NT2/D1 (cell line): ENCODE measurements around the gene PWP1.
"Not testable (repeated sequence)": the region's sequence is repeated elsewhere in the genome, so short reads cannot be mapped to it uniquely, and the experiment has no call there.

Experiments used
- DNase-seq: peaks from one replicate; pipeline ENCODE4 v3.0.0-alpha.2; 2011; ENCODE audit warnings: low read depth, low spot score
- H3K27me3 ChIP-seq: 2 replicates; pipeline ENCODE4 v1.6.0; 2011; ENCODE audit warnings: mild to moderate bottlenecking; ENCODE audit not compliant: insufficient read length, insufficient read depth
- H3K36me3 ChIP-seq: 2 replicates; pipeline ENCODE4 v1.6.1; 2011; ENCODE audit warnings: mild to moderate bottlenecking, low read length, mixed read lengths; ENCODE audit not compliant: insufficient read depth, insufficient read length
- H3K4me1 ChIP-seq: 2 replicates; pipeline ENCODE4 v1.5.1; 2011; ENCODE audit not compliant: insufficient read depth, insufficient read length
- H3K4me3 ChIP-seq: 2 replicates; pipeline ENCODE4 v1.5.1; 2011; ENCODE audit warnings: low read depth; ENCODE audit not compliant: insufficient read length
- H3K9ac ChIP-seq: 2 replicates; pipeline ENCODE4 v1.6.0; 2011; ENCODE audit warnings: low read depth; ENCODE audit not compliant: insufficient read length
- H3K9me3 ChIP-seq: 2 replicates; pipeline ENCODE4 v1.5.1; 2011; ENCODE audit warnings: mild to moderate bottlenecking, low read length; ENCODE audit not compliant: insufficient read depth
- SUZ12 ChIP-seq: IDR thresholded peaks from 2 replicates; pipeline ENCODE4 v1.6.1; 2011; ENCODE audit not compliant: insufficient read length, insufficient read depth; ENCODE audit errors: extremely low read depth
- YY1 ChIP-seq: IDR thresholded peaks from 2 replicates; pipeline ENCODE4 v1.6.1; 2011; ENCODE audit not compliant: insufficient read length, insufficient read depth
- ZNF274 ChIP-seq: IDR thresholded peaks from 2 replicates; pipeline ENCODE4 v1.6.1; 2011; ENCODE audit warnings: mild to moderate bottlenecking, low read depth, low read length

The PWP1 gene

DNA sequence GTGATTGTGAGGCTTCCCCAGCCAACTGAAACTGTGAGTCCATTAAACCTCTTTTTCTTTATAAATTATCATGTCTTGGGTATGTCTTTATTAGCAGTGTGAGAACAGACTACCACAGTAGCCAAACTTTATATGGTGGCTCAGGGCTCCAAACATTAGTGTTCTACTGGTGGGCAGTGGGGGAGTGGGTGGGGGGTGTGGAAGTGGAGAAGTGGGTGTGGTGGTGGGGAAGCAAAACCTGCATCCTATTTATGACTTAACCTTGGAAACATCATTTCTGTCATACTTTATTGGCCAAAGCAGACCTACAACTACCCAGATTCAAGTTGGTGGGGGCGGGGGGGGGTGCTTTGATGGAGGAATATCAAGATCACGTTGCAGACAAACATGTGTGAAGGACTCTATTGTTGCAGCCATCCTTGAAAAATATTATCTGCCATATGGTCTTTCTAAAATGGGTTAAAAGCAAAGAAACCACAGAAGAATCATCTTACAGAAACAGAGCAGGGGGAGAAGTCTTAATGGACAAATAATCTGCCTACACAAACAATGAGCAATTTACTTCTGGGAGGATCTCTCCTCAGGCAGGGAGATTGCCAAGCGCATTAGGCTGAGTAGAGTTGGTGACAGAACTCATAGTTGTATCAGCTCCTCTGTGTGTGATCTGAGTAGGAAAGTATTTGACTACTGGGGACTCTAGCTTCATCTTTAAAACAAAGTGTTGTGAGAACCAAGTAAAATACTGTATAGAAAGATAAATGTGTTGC is 1.4 kb upstream of the PWP1 start:
- Histone ChIP-seq H3K9ac (peak overlapping the region; percentile 97), H3K4me3 (peak overlapping the region; percentile 99), H3K9me3 (no peaks in the 10 kb centered on the region), H3K27me3 (no peaks in the 10 kb centered on the region), H3K36me3 (peaks cover 13% of the 10 kb centered on the region), H3K4me1 (no peaks in the 10 kb centered on the region)
- TF ChIP-seq SUZ12 (no peak), YY1 (no peak), ZNF274 (no peak)
- no peak for DNase-seq

GRCh38 chr12:107684990-107685359 is 624 bp upstream of the PWP1 start:
- peak overlapping the region; percentile 99 for H3K4me3 ChIP-seq
- peaks cover 20% of the 10 kb centered on the region for H3K36me3 ChIP-seq
- H3K9ac ChIP-seq, result peak overlapping the region; percentile 97
- no peaks in the 10 kb centered on the region for H3K27me3 ChIP-seq
- H3K9me3 ChIP-seq, result no peaks in the 10 kb centered on the region
- peak; percentile 39 for DNase-seq
- TF ChIP-seq YY1 (no peak), ZNF274 (no peak), SUZ12 (no peak)
- H3K4me1 ChIP-seq, result no peaks in the 10 kb centered on the region

DNA sequence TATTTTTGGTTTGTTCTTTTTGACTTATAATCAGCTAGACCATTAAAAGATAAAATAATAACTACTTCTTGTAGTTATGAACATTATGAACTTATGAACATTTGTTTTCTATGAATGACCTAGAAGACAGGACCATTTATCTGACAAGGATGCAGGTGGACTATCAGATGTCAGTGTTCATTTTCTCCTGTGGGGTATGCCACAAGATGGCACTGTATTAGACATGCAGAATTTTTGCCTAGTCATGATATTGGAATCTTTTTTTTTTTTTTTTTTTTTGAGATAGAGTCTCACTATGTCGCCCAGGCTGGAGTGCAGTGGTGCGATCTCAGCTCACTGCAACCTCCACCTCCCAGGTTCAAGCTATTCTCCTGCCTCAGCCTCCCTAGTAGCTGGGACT is 10.2 kb downstream of the PWP1 start:
- Histone ChIP-seq H3K36me3 (peaks cover 94% of the 10 kb centered on the region), H3K9me3 (peaks cover 10% of the 10 kb centered on the region)
- H3K4me3 ChIP-seq, H3K9ac ChIP-seq, H3K4me1 ChIP-seq, DNase-seq, H3K27me3 ChIP-seq: not testable (repeated sequence)

- Histone ChIP-seq H3K9ac (no peak overlapping the region), H3K9me3 (peaks cover 18% of the 10 kb centered on the region), H3K4me3 (no peak overlapping the region), H3K27me3 (no peaks in the 10 kb centered on the region), H3K4me1 (no peaks in the 10 kb centered on the region), H3K36me3 (peaks cover 80% of the 10 kb centered on the region)
- DNase-seq, result no peak
- TF ChIP-seq ZNF274 (no peak), YY1 (no peak), SUZ12 (no peak)
These were observed 16.5 kb downstream of the PWP1 start for GRCh38 chr12:107702106-107702505.

- no peaks in the 10 kb centered on the region for H3K4me1 ChIP-seq
- H3K9me3 ChIP-seq, result peaks cover 18% of the 10 kb centered on the region
- DNase-seq, result no peak
- peaks cover 75% of the 10 kb centered on the region for H3K36me3 ChIP-seq
- H3K9ac ChIP-seq, result no peak overlapping the region
- H3K27me3 ChIP-seq, result no peaks in the 10 kb centered on the region
- H3K4me3 ChIP-seq, result no peak overlapping the region
- no peak for TF ChIP-seq SUZ12
- TF ChIP-seq ZNF274, result no peak
- no peak for TF ChIP-seq YY1
These were observed 18.4 kb downstream of the PWP1 start for GRCh38 chr12:107704041-107704440.

GRCh38 chr12:107705522-107705921 is 19.9 kb downstream of the PWP1 start:
- Histone ChIP-seq H3K36me3 (peaks cover 75% of the 10 kb centered on the region), H3K9me3 (peaks cover 11% of the 10 kb centered on the region)
- not testable (repeated sequence) for H3K4me1 ChIP-seq, H3K27me3 ChIP-seq, H3K4me3 ChIP-seq, DNase-seq, H3K9ac ChIP-seq

GRCh38 chr12:107715780-107716179 is 30.2 kb downstream of the PWP1 start:
- Histone ChIP-seq H3K4me1 (no peaks in the 10 kb centered on the region), H3K4me3 (no peak overlapping the region), H3K9me3 (no peaks in the 10 kb centered on the region), H3K9ac (no peak overlapping the region), H3K36me3 (peaks cover 47% of the 10 kb centered on the region), H3K27me3 (no peaks in the 10 kb centered on the region)
- DNase-seq, result no peak
- TF ChIP-seq ZNF274 (no peak), YY1 (no peak), SUZ12 (no peak)

- Histone ChIP-seq H3K9me3 (no peaks in the 10 kb centered on the region), H3K27me3 (no peaks in the 10 kb centered on the region), H3K9ac (no peak overlapping the region), H3K4me3 (no peak overlapping the region), H3K4me1 (no peaks in the 10 kb centered on the region), H3K36me3 (peaks cover 21% of the 10 kb centered on the region)
- DNase-seq, result no peak
- TF ChIP-seq SUZ12 (no peak), YY1 (no peak), ZNF274 (no peak)
These were observed 33.0 kb downstream of the PWP1 start for GRCh38 chr12:107718606-107719005.

DNA sequence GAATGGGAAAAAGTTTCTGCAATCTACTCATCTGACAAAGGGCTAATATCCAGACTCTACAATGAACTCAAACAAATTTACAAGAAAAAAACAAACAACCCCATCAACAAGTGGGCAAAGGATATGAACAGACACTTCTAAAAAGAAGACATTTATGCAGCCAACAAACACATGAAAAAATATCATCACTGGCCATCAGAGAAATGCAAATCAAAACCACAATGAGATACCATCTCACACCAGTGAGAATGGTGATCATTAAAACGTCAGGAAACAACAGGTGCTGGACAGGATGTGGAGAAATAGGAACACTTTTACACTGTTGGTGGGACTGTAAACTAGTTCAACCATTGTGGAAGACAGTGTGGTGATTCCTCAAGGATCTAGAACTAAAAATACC is 41.7 kb downstream of the PWP1 start:
- H3K9ac ChIP-seq, H3K9me3 ChIP-seq, H3K4me1 ChIP-seq, H3K4me3 ChIP-seq, DNase-seq, H3K36me3 ChIP-seq, H3K27me3 ChIP-seq: not testable (repeated sequence)

GRCh38 chr12:107727742-107728141 is 42.1 kb downstream of the PWP1 start:
- not testable (repeated sequence) for DNase-seq, H3K9ac ChIP-seq, H3K4me1 ChIP-seq, H3K9me3 ChIP-seq, H3K36me3 ChIP-seq, H3K4me3 ChIP-seq, H3K27me3 ChIP-seq
